DMS79 (cell line): ENCODE data around the gene SLC25A21.
"Not testable (repeated sequence)": the region's sequence is repeated elsewhere in the genome, so short reads cannot be mapped to it uniquely, and the experiment has no call there.

ENCODE experiments used
- DNase-seq: peaks from one replicate; lab custom pipeline; 2025; lab: John Stamatoyannopoulos, UW

The SLC25A21 gene

DNA sequence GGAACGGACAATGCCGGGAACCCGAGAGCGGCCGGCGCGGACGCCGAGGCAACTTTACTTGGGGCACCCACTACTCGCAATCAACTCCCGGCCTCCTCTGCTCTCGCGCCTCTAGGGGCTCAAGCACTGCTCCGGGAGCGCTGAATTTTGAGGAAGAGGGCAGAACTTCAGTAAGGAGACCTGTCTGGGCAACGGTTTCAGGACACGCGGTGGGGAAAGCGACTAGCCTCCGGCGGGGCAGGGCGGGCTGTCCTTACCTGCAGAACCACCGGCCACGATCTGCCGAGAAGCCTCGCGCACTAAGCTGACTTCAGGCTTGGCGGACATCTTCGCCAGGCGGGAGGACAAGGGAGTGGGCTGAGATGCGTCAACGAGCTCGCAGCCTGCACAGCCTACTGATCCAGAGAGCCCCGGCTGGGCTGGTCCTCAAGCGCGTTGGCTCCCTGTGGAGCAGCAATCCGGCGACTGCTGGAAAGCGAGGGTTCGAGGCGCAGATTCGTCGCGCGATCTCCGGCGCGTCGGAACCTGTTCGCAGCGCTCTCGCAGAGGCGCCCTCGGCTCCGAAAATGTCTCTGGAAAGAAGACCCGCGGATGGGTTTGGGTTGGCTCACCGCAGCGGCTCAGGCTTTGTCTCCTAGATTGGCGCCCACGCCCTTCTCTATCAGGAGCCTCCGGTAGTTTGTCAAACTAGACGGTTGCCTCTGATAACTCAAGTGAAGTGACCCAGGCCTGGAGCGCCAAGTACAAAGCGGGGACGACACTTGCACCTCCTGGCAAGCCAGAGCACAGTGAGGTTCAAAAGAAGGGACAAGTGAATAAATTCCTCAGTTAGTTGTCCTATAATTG lies at the start of gene SLC25A21:
Gene SLC25A21, minus strand, starts transcription at position 583 of the 846 bp plus-strand sequence.
- peak; percentile 93 for DNase-seq

DNA sequence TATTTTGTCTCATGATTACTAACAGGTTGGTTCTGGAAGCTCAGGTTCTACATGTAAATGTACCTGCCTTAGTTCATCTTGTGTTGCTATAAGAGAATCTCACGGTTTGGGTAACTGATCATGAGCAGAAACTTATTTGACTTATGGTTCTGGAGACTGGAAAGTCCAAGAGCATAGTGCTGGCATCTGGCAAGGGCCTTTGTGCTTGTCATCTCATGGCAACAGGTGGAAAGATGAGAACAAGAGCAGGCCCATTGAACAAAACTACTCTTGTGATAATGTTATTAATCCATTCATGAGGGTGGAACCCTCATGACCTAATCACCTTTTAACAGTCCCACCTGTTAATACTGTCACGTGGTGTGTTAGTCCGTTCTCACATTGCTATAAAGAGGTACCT lies 48.7 kb upstream of the SLC25A21 start:
- no peak for DNase-seq

DNA sequence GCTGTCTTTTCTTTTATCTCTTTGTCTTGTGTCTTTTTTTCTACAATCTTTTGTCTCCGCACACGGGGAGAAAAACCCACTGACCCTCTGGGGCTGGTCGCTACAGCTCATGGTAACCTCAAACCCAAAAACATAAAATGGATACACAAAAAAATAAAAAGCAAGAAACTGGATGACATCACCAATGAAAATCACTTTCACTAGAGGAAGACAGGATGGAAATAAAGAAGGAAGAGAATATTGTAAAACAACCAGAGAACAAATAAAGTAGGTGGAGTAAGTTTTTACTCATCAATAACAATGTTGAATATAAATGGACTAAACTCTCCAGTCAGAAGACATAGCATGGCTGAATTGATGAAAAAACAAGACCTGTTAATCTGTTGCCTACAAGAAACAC lies 42.9 kb upstream of the SLC25A21 start:
- no peak for DNase-seq

DNA sequence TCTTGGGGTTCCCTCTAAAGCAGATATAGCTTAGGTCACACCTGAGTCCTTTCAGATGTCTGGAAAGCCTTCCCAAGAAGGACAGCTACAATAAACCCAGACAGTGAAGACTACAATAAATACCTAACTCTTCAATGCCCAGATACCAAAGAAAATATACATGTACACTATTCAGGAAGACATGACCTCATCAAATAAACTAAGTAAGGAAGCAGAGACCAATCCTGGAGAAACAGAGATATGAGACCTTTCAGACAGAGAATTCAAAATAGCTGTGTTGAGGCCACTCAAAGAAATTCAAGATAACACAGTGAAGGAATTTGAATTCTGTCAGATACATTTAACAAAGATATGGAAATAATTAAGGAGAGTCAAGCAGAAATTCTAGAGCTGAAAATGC lies 40.6 kb upstream of the SLC25A21 start:
- DNase-seq, result no peak

DNA sequence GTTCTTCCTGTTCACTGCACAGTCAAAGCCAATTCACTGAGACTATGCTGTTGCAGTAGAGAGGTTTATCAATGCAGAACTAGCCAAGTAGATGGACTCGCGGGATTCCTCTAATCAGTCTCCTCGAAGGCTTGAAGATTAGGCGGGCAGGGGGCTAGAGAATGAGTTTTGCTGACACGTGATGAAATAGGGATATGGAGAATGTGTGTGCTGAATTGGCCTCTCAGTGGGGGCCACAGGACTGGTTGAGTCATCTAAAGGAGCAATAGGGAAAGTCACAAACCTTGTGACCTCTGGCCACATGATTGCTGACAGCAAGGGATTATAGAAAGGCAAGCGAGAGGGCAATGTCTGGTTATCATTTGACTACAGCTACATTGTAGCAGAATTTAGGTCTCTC lies 38.0 kb upstream of the SLC25A21 start:
- no peak for DNase-seq

DNA sequence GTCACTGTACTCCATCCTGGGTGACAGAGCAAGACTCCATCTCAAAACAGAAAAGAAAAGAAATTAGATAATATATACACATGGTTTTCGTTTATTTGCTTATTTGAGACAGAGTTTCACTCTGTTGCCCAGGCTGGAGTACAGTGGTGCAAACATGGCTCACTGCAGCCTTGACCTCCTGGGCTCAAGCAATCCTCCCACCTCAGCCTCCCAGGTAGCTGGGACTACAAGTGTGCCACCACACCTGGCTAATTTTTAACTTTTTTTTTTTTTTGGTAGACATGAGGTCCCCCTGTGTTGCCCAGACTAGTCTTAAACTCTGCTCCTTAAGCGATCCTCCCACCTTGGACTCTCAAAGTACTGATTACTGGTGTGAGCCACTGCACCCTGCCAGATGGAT lies 37.2 kb upstream of the SLC25A21 start:
- not testable (repeated sequence) for DNase-seq

DNA sequence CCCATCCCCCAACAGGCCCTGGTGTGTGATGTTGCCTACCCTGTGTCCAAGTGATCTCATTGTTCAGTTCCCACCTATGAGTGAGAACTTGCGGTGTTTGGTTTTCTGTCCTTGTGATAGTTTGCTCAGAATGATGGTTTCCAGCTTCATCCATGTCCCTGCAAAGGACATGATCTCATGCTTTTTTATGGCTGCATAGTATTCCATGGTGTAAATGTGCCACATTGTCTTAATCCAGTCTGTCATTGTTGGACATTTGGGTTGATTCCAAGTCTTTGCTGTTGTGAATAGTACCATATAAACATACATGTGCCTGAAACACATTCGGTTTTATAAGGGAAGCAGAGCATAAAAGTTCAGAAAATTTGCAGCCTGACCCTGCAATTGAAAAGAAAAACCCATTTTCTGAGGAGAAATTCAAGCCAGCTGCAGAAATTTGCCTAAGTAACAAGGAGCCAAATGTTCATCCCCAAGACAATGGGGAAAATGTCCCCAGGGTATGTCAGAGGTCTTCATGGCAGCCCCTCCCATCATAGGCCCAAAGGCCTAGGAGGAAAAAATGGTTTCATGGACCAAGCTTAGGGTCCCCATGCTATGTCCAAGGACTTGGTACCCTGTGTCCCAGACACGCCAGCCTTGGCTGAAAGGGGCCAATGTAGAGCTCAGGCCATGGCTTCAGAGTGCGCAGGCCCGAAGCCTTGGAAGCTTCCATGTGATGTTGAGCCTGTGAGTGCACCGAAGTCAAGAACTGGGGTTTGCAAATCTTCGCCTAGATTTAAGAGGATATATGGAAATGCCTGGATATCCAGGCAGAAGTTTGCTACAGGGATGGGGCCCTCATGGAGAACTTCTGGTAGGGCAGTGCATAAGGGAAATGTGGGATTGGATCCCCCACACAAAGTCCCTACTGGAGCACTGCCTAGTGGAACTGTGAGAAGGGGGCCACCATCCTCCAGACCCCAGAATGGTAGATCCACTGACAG lies 33.5 kb upstream of the SLC25A21 start:
- DNase-seq, result not testable (repeated sequence)

DNA sequence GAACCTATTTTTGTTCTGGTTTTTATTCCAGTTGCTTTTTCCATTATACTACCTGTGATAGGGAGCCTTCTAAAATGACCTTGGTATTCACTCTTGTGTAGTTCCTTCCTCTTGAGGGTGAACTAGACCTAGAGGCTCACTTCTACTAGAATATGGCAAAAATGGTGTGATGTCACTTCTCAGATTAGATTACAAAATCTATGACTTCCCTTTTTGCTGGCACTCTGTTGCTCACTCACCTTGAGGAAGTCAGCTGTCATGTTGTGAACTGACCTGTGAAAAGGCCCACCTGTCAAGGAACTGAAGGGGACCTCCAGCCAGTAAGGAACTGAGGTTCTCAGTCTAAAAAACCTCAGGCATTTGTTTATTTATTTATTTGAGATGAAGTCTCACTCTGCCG lies 31.0 kb upstream of the SLC25A21 start:
- DNase-seq, result no peak

DNA sequence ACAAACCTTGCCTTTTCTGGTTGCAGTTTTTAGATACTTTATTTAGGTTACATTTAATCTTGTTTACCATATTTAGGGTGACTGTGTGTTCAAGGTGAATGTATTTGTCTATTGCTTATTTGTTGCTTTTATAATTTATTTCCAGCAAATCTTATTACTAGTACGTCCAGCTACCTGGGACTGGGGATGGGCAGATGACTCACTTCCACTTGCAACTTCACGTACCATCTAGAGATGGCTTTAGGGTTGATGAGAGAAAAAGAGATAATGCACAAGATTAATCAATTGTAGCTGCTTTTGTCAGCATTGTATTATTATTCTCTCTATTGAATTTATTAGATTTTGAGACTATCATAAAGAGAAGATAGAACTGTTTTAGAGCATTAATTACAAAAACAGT lies 30.4 kb upstream of the SLC25A21 start:
- no peak for DNase-seq

DNA sequence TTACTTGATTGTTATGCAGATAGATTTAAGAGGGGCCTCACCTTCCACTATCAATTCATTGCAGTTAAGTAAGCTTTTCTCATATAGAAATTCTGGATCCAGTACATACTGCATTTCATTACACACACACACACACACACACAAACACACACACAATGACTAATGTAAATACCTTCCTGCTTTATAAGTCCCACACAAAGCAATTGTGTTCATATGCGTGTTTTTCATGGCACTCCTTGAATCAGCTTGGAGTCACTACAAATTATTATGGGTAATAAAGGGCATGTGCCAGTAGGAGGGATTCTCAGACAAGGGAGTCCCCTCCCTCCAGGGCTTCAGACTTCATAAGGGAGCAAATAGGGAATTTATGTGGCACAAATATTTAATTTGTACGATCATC lies 29.9 kb upstream of the SLC25A21 start:
- DNase-seq, result no peak

DNA sequence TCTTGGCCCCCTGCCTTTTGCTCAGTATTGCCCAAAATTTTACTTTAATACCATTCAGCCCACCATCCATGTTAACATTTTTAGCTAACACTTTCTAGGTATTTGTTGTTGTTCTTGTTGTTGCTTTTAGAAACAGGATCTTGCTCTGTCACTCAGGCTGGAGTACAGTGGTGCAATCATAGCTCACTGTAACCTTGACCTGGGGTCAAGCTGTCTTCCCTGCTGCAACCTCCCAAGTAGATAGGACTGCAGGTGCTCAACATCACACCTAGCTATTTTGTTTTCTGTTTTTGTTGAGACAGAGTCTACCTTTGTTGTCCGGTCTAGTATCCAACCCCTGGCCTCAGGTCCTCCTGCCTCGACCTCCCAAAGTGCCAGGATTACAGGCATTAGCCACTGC lies 29.3 kb upstream of the SLC25A21 start:
- no peak for DNase-seq

DNA sequence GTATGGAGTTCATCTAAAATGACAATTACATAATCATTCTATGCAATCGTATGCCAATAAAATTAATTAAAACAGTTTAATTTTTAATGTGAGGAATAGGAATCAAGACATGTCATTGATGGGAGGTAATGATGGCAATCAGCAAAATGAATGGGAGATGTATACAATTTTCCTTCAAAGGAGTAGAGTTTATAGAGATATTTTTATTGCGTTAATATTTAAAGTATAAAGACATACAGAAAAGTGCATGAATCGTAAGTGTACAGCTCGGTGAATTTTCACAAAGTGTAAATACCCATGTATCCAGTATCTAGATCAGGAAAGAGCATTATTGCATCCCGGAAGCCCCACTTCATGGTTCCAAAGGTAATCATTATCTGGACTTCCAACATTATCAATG lies 26.5 kb upstream of the SLC25A21 start:
- DNase-seq, result no peak

DNA sequence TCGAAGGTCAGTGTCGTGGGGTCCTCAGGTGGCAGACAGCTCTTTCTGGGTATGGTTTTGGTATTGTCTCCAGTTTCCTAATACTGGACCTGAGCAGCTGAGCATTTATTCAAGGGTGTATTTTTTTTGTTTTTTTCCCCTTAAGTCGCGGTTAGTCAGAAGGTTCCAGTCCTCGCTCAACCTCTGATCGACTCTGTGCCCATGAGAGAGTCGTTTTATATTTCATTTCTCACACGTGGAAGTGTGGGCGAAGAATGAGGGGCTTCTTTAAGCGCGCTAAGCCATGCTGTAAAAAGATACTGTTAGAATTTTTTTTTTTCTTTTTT lies 25.8 kb upstream of the SLC25A21 start:
- DNase-seq, result no peak

DNA sequence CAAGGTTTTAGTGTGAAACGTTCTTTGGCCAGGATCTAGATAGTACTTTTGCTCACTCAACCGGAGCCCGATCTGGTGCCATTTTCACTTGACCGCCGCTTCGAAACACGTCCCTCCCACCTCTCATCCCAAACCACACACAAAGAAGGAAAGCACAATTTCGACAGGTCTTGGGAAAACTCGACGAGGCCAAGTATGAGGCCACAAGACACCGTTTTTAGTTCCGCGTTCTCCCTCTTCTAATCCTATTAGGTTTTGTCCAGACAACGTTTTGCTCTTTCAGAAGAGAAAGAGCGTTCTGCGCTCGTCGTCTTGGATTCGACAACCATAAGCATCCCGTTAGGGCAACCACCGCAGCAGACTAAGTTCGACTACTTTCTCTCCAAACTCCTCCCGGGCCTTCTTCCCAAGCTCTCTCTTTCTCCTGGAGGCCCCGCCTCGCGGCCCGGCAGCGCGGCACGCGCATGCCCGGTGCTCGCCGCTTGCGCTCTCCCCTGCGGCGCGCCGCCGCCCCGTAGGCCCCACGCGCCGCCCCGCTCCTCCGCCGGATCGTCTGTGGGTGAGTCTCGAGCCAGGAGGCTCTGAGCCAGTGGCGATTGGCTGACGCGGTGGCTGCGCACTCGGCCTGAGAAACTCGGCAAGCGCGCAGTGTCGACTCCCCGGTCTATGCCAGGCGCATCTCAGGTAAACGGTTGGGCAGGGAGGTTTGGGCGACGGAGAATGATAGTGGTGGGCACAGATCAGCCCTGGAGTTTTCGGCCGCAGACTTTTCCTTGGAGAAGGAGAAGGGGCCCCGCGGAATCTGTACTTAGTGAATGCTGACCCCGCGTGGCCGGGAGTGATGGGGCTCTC lies 25.2 kb upstream of the SLC25A21 start, which contains the start of gene MIPOL1:
Gene MIPOL1, plus strand, starts transcription at position 517 of the 852 bp plus-strand sequence. CDS start 49,952 bp downstream, outside the sequence.
- DNase-seq, result peak; percentile 95

DNA sequence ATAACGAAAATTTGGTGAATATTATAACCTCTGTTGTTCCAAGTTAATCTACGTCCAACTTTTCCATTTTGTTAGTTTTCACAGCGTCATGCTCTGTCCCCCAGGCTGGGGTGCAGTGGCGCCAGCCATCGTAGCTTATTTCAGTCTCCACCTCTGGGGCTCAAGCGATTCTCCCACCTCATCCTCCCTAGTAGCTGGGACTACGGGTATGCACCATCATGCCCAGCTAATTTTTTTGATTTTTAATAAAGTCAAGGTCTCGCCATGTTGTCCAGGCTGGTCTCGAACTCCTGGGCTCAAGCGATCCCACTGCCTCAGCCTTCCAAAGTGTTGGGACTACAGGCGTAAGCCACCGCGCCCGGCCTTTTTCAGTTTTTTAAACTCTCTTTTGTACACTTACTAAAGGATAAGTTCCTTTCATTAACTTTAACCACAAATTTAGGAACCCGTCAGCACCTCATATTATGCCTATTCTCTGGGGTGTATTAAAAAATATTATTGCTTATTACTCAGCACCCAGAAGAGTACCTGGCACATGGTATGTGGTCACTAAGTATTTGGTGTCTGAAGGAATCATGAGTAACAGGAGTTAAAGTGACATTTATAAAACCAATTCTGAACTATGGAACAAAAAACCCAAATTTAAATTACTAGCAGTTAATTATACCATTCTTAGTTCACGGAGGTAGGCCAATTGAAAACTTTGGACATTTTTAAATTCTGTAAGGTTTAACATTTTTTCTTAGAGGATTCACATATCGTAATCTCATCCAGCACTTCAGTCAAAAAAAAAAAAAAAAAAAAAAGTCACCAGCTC lies 24.4 kb upstream of the SLC25A21 start:
- DNase-seq, result no peak

DNA sequence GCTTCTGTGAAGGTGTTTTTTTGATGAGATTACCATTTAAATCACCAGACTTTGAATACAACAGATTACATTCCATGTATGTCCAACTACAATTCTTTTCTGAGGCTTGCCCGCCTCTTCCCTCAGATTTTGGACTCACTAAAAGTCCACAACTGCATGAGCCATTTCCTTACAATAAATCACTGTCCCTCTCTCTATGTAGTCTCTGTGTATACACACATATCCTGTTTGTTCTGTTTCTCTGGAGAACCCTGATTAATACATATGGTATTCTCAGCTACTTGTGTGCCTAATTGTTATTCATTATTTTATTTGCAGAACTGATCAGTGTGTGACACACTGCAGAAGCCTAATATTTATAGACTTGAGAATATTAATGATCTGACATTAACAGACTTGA lies 22.9 kb upstream of the SLC25A21 start:
- no peak for DNase-seq

DNA sequence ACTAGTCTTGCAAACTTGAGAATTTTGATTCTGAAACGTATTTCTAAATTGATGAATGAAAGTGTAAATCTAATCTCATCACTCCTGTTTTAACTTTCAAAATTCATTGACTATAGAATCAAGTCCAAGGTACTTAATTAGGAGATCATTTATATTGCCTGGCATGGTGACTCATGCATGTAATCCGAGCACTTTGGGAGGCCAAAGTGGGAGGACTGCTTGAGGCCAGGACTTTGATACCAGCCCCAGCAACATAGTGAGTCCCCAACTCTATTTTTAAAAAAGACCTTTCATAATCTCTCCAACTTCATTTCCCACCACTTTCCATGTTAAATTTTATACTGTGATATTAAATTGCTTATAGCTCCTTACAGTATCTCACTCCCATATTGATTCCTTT lies 22.3 kb upstream of the SLC25A21 start:
- DNase-seq, result no peak

DNA sequence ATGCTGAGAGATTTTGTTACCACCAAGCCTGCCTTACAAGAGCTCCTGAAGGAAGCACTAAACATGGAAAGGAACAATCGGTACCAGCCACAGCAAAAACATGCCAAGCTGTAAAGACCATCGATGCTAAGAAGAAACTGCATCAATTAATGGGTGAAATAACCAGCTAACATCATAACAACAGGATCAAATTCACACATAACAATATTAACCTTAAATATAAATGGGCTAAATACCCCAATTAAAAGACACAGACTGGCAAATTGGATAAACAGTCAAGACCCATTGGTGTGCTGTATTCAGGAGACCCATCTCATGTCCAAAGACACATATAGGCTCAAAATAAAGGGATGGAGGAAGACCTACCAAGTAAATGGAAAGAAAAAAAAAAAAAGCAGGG lies 17.3 kb upstream of the SLC25A21 start:
- not testable (repeated sequence) for DNase-seq

DNA sequence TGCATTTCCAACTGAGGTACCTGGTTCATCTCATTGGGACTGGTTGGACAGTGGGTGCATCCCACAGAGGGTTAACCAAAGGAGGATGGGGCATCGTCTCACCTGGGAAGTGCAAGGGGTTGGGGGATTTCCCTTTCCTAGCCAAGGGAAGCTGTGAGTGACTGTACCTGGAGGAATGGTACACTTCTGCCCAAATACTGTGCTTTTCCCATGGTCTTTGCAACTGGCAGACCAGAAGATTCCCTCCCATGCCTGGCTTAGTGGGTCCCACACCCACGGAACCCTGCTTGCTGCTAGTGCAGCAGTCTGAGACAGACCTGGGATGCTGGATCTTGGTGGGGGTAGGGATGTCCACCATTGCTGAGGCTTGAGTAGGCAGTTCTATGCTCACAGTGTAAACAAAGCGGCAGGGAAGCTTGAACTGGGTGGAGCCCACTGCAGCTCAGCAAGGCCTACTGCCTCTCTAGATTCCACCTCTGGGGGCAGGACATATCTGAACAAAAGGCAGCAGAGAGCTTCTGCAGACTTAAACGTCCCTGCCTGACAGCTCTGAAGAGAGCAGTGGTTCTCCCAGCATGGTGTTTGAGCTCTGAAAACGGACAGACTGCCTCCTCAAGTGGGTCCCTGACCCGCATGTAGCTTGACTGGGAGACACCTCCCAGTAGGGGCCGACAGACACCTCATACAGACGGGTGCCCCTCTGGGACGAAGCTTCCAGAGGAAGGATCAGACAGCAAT lies 15.6 kb upstream of the SLC25A21 start:
- DNase-seq, result not testable (repeated sequence)

DNA sequence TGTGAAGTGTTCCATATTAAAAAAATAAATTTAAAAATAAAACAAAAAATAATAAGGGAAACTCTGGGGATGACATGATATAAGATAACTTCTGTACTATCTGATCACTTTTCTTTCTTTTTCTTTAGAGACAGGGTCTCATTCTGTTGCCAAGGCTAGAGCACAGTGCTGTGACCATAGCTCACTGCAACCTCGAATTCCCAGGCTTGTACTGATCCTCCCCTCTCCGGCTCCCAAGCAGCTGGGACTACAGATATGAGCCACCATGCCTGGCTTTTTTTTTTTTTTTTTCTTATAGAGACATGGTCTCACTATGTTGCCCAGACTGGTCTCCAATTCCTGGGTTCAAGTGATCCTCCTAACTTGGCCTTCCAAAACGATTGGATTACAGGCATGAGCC lies 14.9 kb upstream of the SLC25A21 start:
- no peak for DNase-seq
